Measurements from ENCODE around the gene PLEKHG5. TPM values are rescaled to one million over a fixed set of nuclear protein-coding genes. Genes with fewer than 3 reads are reported as not detected.

Gene PLEKHG5
- total RNA-seq, 1 donor = 11.2 TPM

DNA sequence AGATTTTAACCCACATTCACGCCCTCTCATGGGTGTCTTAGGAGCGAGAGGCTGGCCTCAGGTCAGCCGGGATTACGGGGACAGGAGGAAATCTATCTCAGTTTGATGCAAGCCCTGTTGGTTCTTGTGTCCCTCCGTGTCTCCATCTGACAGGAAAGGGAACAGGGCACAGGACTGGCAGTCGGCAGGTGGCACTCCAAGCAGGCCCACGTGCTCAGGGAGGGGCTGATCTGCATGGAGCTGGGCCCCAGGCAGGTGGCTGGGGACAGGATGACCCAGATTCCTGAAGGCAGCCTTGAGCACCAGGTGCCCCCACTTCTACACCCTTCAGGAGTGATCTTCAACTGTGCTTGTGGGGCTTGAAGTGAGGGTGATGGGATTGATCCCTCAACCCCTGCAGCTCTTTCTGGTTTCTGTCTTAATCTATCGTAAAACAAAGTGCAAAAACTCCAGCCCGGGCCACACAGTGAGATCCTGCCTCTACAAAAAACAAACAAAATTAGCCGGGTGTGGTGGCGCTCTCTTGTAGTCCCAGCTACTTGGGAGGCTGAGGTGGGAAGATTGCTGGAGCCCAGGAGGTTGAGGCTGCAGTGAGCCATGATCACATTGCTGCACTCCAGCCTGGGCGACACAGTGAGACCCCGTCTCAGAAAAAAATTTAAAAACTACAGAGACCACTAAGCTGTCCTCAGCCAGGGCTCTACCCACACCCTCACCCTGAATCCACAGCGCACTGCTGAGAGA is 8.3 kb downstream of the PLEKHG5 start:
- TF ChIP-seq, protein P1, sequence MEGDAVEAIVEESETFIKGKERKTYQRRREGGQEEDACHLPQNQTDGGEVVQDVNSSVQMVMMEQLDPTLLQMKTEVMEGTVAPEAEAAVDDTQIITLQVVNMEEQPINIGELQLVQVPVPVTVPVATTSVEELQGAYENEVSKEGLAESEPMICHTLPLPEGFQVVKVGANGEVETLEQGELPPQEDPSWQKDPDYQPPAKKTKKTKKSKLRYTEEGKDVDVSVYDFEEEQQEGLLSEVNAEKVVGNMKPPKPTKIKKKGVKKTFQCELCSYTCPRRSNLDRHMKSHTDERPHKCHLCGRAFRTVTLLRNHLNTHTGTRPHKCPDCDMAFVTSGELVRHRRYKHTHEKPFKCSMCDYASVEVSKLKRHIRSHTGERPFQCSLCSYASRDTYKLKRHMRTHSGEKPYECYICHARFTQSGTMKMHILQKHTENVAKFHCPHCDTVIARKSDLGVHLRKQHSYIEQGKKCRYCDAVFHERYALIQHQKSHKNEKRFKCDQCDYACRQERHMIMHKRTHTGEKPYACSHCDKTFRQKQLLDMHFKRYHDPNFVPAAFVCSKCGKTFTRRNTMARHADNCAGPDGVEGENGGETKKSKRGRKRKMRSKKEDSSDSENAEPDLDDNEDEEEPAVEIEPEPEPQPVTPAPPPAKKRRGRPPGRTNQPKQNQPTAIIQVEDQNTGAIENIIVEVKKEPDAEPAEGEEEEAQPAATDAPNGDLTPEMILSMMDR (IDR thresholded peaks at IDR 0.05; ENCODE audit: insufficient read depth, low read depth, low read length) = no peak
- no peak overlapping the region for H3K4me3 ChIP-seq (ENCODE audit: low read depth, low read length)
- DNase-seq (ENCODE audit: low read depth) = no peak

- DNase-seq (ENCODE audit: low read depth) = no peak
- TF ChIP-seq, protein P1 (IDR thresholded peaks at IDR 0.05; ENCODE audit: insufficient read depth, low read depth, low read length) = no peak
- no peak overlapping the region for H3K4me3 ChIP-seq (ENCODE audit: low read depth, low read length)
These were observed 9.6 kb downstream of the PLEKHG5 start for GRCh38 chr1:6481820-6482219.

DNA sequence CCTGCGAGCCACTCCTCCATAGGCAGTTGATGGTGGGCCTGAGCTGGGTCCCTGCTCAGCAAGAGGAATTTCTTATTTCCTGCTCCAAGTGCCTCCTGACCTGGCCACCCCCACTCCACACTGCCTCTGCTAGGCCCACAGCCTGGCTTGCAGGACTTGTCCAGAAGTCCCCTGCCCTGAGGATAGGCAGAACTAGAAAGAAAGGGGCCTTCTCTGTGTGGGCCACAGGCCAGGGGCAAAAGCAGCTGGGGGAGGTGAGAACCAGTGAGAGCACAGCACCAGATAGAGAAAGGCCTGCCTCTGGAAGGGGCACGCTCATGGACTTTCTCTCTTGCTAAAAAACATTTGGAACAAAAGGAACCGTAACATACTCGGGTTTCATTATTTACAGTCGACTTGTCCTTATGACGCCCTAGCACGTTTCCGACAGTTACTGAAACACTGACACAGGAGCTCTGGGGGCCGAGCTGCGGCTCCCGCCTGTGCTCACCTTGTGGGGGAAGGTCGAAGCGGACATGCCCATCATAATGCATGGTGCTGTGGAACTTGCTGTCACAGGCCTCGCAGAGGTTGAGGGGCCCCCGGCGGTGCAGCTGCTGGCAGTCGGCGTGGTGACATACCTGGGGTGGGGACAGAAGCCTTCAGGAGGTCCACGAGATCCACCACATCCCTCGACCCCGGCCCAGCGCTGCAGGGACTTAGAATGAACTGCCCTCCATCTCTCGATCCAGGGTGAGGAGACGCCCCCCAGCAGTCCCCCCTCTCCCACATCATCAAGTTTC is 14.2 kb downstream of the PLEKHG5 start:
- TF ChIP-seq, protein P1 (IDR thresholded peaks at IDR 0.05; ENCODE audit: insufficient read depth, low read depth, low read length) = no peak
- no peak for DNase-seq (ENCODE audit: low read depth)
- no peak overlapping the region for H3K4me3 ChIP-seq (ENCODE audit: low read depth, low read length)

GRCh38 chr1:6476483-6476882 is 15.0 kb downstream of the PLEKHG5 start:
- no peak overlapping the region for H3K4me3 ChIP-seq (ENCODE audit: low read depth, low read length)
- DNase-seq (ENCODE audit: low read depth) = no peak
- TF ChIP-seq, protein P1 (IDR thresholded peaks at IDR 0.05; ENCODE audit: insufficient read depth, low read depth, low read length) = no peak

- no peak overlapping the region for H3K4me3 ChIP-seq (ENCODE audit: low read depth, low read length)
- peak; percentile 14 for DNase-seq (ENCODE audit: low read depth)
- TF ChIP-seq, protein P1 (IDR thresholded peaks at IDR 0.05; ENCODE audit: insufficient read depth, low read depth, low read length) = peak; percentile 90
These were observed 15.9 kb downstream of the PLEKHG5 start for GRCh38 chr1:6475381-6476133.

- TF ChIP-seq, protein P1 (IDR thresholded peaks at IDR 0.05; ENCODE audit: insufficient read depth, low read depth, low read length) = no peak
- no peak overlapping the region for H3K4me3 ChIP-seq (ENCODE audit: low read depth, low read length)
- DNase-seq (ENCODE audit: low read depth) = no peak
These were observed 16.6 kb downstream of the PLEKHG5 start for GRCh38 chr1:6474815-6475282.
